DMS 273 (cell line): ENCODE results near the gene ARL15.
"Not testable (repeated sequence)": the region's sequence is repeated elsewhere in the genome, so short reads cannot be mapped to it uniquely, and the experiment has no call there.

ENCODE experiments used
- DNase-seq: peaks from one replicate; lab custom pipeline; 2025; ENCODE audit not compliant: unreplicated experiment; lab: John Stamatoyannopoulos, UW

ARL15 gene

DNA sequence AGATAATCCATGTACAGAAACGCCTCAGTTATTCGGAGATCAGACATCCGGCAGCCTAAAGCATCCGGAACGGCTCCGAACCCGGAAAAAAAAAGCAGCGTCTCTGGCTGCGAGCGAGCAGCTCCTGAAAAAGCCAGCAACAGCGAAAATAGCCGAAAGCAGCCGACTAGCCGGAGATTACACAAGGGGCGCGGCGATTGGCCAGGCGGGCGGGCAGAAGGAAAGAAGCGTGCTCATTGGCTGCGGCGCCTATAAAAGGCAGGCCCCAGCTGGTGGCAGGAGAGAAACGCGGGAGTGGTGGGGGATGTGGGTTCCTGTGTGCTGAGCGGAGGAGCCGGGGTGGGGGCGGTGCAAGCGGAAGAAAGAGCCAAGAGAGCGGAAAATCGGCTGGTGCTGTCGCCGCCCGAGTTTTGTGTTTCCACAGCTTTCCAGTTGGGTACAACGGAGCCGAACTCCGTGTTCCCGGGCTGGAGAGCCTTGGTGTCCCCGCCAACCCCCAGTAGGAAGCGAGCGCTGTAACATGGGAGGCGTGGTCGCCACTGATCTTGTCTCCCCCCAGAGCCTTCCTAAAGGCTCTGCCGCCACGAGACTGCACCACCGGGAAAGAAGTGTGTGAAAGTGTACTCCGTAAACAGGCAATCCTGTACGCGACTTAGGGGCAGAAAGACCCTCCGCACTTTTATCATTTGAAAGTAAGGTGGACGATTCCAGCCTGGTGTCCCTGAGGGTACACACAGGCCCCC, at the start of gene ARL15:
ARL15 (minus strand) TSS at position 141 of the 743 bp plus-strand sequence.
- peak; percentile 99 for DNase-seq

- peak; percentile 37 for DNase-seq
Measured at GRCh38 chr5:54360089-54360488, 49.7 kb upstream of the ARL15 start.

DNA sequence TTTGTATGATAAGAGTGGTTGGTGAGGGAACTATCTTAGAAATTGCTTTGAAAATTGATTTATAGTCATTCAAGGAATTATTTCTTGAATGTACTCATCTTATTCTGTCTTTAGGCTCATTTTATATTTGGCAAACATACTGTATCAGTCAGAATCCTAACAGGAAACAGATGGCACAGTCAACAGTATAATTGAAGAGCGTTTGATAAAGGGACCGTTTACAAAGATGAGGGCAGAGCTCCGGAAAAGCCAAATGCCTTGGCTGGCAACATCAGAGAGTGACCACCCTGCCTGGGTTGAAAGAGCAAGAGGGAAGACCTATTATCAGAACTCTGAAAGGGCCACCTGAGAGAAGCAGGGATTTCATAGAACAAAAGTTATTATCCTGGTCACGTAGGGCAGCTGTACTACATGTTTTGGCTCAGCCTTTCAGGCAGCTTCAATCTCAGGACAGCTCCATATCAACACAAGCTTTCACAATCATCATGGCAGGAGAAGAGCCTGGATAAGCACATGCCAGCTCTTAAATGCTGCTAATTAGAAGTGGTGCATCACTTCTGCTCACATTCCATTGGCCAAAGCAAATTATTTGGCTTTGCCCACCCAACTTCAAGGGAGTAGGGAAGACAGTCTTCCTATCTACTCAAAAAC, 47.2 kb upstream of the ARL15 start:
- DNase-seq, result peak; percentile 74

DNA sequence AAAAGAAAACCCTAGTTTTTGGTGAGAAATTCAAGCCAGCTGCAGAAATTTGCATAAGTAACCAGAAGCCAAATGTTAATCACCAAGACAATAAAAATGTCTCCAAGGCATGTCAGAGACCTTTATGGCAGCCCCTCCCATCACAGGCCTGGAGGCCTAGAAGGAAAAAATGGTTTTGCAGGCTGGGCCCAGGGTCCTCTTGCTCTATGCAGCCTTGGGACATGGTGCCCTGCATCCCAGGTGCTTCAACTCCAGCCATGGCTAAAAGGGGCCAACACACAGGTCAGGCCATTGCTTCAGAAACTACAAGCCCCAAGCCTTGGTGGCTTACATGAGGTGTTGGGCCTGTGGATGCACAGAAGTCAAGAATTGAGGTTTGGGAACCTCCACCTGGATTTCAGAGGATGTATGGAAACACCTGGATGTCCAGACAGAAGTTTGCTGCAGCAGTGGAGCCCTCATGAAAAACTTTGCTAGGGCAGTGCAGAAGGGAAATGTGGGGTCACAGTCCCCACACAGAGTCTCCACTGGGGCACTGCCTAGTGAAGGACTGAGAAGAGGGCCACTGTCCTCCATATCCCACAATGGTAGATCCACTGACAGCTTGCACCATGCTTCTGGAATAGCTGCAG, 43.7 kb upstream of the ARL15 start:
- not testable (repeated sequence) for DNase-seq

DNA sequence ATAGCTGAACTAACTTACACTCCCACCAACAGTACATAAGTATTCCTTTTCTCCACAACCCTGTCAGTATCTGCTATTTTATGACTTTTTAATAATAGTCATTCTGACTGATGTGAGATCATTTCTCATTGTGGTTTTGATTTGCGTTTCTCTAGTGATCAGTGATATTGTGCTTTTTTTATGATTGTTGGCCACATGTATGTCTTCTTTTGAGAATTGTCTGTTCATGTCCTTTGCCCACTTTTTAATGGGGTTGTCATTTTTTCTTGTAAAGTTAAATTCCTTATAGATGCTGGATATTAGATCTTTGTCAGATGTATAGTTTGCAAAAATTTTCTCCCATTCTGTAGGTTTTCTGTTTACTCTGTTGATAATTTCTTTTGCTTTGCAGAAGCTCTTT, 42.2 kb upstream of the ARL15 start:
- DNase-seq, result not testable (repeated sequence)

DNA sequence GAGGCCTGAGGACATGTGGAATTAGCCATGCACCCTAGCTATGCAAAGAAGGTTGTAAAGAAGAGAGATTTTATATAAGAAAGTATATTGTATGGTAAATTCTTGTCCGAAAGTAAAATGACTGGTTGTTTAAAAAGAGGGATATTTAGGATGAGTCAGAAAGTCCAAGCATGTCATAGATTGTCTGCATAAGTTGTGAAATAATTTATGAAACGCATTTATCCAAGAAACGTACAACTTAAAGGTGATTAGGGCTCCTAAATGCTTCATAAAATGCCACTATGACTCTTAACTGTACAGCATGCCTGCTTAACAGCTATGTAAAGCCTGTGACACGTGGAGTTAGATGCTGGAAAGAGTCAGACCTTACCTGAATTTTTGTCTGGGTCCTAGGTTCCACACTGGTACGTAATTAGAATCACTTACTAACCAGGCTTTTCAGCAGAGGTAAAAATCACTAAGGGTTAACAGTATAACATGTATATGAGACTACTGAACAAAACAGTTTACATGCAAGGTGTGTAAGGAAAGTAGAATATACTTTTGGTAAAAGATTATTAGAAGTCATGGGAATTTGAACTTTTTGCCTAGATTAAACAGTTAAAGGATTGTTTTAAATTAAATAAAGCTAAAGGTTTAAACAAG, 37.0 kb upstream of the ARL15 start:
- peak; percentile 41 for DNase-seq

DNA sequence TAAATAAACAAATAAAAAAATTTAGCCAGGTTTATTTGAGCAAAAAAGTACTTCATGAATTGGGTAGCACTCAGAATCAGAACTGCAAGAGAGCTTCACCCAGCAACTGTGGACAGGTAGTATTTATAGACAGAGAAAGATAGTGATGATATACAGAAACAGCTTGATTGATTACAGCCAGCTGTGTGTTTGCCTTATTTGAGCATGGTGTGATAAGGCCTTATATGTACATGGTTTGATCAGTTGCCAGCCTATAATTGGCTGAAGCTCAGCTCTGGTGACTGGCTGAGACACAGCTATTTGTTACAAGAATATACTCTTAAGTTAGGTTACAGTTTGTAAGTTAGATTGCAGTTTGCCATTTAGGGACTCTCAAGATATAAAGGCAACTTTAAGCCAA, 34.3 kb upstream of the ARL15 start:
- peak; percentile 14 for DNase-seq

DNA sequence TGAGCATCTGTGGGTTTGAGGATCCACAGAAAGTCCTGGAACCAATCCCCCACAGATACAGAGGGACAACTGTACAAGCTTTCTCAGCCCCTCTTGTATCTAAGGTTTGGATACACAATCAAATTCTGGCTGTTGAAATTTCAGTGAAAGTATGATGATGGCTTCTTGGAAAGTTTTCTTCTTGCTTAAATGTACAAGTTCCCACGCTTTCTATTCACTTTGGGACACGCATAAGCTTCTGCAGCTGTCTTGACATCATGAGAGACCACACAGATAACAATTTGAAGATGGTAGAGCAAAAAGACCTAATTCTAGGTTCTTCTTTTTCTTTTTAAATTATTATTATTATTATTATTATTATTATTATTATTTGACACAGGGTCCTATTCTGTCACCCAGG, 31.6 kb upstream of the ARL15 start:
- no peak for DNase-seq

GRCh38 chr5:54337523-54337922, 27.1 kb upstream of the ARL15 start:
- DNase-seq, result no peak

DNA sequence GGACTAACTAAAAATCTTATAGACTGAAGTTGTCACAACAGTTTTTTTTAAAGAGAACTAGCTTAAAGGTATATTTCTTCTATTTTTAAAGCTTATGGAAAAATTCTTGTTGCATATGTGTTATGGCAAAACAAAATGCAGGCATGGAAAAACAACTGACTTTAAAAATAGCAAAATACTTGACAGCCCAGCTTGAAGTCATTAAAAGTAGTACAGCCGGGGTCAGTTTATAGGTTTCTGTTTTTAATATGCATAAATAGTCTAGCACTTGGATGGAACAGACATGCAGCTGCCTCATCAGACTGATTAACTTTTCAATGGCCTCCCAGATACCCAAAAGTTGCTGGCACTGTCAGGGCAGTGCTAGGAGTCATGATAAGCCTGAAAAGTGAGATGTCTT, 22.3 kb upstream of the ARL15 start:
- DNase-seq, result no peak

DNA sequence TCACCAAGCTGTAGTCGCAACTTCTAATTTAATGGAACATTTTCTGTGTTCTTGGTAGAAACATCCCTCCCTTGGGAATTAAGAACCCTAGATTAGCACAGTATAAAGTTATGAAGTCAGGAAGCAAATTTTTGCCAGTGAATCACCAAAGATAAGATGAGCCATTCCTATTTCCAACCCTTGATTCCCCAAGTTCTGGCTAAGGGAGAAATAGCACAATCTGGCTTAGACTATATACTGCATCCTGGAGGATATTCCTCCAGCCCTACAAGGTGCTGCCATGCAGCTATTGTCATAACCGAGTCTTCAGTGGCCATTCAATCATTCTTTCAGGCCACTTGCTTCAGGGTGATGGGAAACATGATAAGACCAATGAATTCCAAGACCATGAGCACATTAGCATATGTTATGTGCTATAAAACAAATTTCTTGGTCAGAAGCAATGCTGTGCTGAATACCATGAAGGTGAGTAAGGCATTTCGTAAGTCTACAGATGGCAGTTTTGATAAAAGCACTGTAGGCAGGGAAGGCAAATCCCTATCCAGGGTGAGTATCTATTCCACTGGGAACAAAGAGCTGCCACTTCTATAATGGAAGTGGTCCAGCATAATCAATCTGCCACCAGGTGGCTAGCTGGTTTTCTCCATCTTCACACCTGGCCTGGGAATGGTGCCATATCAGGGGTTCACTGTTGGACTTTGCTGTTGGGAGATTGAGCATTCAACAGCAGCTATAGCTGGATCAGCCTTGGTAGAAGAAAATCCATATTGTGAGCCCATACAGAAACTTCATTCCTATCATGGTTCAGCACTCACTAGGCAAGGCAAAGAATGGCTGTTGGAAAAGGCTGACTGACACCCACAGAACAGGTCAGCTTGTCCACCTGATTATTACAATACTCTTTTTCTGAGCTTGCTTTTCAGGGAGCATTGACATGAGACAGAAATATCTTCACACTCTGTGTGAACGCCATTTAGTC, 19.6 kb upstream of the ARL15 start:
- DNase-seq, result peak; percentile 49

- no peak for DNase-seq
Measured at GRCh38 chr5:54326662-54327270, 16.4 kb upstream of the ARL15 start.

DNA sequence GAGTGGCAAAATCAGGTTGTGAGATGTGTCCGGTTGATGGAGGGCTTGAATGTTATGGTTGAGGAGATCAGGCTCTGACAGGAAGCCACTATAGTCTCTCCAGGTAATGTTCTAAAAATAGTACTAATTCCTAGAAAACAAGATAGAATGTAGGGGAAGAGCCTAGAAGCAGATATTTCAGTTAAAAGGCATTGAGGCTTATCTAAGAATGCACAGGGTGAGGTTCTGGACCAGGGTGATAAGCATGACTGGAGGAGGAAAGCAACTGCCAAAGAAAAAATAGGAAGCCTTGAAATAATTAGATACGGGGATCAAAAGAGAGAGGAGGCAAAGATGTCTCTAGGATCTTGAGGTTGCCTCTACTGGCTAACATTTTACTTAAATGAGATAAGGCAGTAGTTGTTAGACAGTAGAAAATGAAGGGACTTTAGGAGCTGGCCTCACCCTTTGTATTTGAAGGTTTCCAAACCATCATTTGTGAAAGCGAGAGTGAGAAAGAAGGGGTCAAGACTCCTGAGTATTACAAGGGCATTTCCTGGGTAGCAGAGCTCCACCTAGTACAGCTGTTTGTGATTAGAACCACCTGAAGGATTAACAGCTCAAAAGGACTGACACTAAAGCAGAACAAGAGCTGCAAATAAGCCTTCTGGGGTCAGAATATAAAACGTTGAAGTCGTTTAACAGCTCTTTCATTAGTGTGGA, 15.4 kb upstream of the ARL15 start:
- no peak for DNase-seq

- DNase-seq, result no peak
Measured at GRCh38 chr5:54325272-54325609, 14.9 kb upstream of the ARL15 start.

- no peak for DNase-seq
Measured at GRCh38 chr5:54324651-54325271, 14.4 kb upstream of the ARL15 start.

DNA sequence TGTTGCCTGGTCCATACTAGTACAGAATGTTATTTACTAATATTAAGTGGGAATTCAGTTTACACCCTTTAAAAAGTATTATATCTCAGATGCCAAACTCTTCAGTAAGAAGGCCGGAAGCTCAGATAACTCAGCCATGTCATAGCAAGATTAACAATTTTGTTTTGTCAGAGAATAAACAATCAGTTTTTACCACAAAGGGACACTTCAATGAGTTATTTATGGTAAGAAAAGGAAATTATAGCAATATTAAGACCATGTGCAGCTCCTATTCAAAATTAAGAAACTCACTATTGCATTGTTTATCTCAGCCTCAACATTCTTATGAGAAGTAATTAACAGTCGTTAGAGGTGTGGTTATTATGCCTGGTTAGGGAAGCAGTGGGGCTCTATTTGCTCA, 13.1 kb upstream of the ARL15 start:
- no peak for DNase-seq

DNA sequence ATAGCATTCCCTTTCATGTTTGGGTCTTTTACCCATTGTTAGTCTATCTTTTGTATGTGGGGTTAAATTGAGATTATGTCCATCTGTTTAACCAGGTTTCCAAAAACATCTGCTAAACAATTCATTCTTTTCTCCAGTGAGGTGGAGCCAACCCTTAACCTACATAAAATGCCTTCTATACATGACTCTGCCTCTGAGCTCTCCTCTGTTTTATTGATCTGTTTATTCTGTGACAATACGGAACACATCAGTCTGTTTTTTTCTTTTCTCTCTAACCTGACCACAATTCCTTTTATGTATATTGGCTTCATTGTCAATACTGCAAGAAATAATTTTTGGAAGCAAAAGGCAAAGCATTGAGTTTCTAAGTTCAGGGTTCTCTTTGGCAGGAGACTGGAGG, 9.9 kb upstream of the ARL15 start:
- DNase-seq, result no peak

GRCh38 chr5:54317511-54318260, 7.3 kb upstream of the ARL15 start:
- DNase-seq, result no peak
